NOMO-1 treated with dmso at 0.1 percent for 144 hours (cell line): ENCODE measurements around the gene C10orf88.
"Not testable (repeated sequence)": the region's sequence is repeated elsewhere in the genome, so short reads cannot be mapped to it uniquely, and the experiment has no call there.

Source experiments
- DNase-seq: peaks from one replicate; lab custom pipeline; 2025; ENCODE audit not compliant: unreplicated experiment; lab: John Stamatoyannopoulos, UW

The C10orf88 gene

GRCh38 chr10:122966879-122967278 is 12.9 kb upstream of the C10orf88 start:
- DNase-seq: no peak

DNA sequence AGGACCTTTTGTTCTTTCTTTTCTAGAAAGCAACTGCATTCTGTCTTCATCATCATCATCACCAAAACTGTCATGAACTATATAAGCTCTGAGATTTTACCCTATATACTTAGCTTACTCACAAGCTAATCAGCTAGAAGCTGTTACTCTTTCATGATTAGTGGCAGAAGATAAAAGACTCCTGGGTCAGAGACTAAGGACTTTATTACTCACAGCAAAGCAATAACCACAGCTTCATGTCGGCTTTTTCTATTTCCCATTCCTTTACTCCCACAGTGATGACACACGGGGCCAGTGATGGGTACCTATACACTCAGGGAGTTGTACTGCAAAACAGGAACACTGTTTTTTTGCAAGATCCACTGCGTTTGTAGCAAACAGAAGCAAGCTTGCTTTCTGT is 8.4 kb upstream of the C10orf88 start:
- DNase-seq: no peak

DNA sequence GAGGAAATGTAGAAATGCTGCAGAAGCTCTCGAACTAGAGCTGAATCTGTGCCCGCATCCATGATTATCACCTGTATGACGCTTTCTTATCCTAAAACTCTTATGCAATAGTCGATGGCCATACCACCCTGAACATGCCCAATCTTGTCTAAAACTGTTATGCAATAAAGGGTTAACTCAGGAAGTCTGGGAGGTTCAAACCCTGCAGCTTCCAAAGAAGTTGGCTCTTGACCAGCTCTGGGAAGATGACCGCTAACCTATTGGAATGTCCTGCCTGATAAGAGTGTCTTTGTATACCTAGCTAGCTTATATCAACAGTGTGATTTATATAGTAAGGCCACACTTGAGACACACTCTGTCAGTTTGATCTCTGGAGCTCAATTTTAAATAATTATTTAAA is 3.4 kb upstream of the C10orf88 start:
- no peak for DNase-seq

DNA sequence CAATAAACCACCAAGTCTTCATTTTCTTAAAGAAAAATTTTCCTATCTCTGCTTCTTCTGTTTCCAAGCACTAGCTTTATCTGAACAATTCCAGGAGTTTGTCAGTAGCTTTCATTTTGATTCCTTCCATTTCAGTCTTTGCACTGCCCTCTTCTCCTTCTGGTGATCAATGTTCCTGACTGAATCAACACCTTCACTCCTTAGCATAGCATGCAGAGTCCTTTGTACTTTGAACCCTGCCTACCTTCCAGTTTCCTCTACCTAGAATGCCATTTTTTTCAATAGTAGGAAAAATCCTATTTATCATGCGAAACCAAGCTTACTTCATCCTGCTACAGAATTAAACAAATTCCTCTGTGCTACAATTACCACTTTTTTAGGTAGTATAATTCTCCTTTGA is 1.9 kb upstream of the C10orf88 start:
- no peak for DNase-seq

- no peak for DNase-seq
These were observed 664 bp upstream of the C10orf88 start for GRCh38 chr10:122954731-122955050.

DNA sequence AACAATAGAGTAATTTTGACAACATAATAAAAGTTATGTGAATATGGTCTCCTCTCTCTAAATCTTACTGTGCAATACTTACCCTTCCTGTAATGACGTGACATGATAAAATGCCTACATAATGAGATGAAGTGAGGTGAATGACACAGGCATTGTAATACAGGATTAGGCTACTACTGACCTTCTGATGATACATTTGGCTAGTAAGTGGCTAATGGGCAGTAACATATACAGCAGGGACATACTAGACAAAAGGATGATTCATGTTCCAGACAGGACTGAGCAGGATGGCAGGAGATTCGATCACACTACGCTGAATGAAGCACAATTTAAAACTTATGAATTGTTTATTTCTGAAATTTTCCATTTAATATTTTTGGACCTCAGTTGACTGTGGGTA is 4.7 kb downstream of the C10orf88 start:
- no peak for DNase-seq

- no peak for DNase-seq
These were observed 14.0 kb downstream of the C10orf88 start for GRCh38 chr10:122939856-122940543.

DNA sequence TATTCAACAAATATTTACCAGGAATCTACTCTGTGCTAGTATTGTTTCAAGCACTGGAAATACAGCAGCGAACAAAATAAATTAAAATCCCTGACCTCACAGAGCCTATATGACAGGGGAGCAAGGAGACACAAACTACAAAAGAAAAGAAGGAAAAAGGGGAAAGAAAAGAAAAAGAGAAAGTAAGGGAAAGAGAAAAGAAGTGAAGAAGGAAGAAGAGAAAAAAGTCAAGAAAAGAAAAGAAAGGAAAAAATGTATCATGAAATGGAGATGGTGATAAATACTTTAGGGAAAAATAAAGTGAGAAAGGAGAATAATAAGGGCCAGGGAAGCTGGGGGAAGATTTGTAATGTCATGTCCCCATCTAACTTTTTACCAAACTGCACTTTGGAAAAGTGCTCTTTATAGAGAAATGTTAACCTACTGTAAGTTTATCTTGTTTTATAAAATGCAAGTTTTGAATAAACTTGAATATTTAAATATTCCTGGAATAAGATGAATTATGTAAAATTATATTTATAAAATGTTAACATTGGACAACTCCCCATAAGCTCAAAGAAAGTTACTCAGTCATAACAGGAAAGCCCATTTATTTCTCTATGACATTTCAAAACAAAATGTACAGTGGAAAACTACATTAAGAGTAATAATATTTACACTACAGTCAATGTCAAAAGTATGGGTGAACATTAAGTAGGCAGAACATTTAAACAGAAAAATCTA is 14.7 kb downstream of the C10orf88 start:
- DNase-seq: no peak

- DNase-seq: no peak
These were observed 22.7 kb downstream of the C10orf88 start for GRCh38 chr10:122931088-122931906.

GRCh38 chr10:122930140-122930539 is 23.9 kb downstream of the C10orf88 start:
- no peak for DNase-seq

- DNase-seq: no peak
These were observed 38.3 kb downstream of the C10orf88 start for GRCh38 chr10:122915700-122916099.

DNA sequence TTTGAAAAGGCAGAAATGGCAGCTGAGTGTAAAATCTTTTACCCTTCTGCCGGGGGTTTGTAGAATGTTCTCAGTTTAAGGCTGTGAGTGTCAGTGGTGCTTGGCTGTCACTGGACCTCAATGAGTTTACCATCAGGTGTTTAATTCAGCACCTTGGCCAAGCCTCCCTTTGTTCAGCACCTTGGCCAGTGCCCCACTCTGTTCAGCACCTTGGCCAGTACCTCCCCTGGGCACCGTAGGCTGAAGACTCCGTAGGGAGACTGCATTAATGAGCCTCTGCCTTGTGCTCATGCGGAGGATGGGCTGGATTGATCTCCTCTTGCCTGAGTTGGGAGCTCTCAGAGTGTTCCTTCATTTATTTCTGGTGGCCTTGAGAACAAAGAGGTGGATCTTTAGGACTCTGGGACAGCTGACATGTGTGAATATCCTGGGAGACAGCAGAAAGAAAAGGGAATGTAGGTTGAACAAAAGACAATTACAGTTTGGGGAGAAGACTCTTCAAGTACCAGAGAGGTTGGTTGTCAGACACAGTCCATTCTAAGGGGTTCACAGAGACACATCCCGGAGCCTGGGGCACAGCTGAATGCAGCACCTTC is 42.0 kb downstream of the C10orf88 start:
- DNase-seq: peak; percentile 4

GRCh38 chr10:122910310-122910709 is 43.7 kb downstream of the C10orf88 start, which contains the start of gene FAM24A:
FAM24A (plus strand) TSS chr10:122910610; CDS start chr10:122911635, 1,025 bp downstream.
- DNase-seq: no peak

GRCh38 chr10:122903861-122904260 is 50.2 kb downstream of the C10orf88 start:
- not testable (repeated sequence) for DNase-seq

DNA sequence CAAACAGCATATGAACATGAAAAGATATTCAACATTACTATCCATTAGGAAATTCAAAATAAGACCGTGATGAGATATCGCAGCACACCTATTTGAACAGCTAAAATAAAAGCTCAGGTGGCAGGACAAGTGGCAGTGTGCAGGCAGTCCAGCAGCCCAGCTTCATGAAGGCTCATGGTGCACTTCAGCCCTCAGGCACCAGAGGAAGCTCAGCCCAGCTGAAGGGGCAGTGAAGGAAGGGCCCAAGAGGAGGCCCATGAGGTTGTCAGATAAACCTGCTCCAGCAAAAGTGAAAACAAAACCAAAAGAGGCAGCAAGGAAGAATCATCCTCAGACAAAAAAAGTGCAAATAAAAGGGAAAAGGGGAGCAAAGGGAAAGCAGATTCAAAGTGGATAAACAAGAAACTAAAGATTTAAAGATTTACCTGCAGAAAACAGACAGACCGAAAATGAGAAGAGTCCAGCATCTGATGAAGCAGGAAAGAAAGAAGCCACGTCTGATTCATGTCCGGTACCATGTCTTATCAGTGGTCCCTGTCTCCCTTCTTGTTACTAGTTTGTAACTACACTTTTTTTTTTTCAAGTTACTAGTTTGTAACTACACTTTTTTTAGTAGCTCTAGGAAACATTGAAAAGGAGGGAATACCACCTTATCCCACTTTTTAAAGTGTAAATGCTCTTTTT is 59.6 kb downstream of the C10orf88 start:
- no peak for DNase-seq

DNA sequence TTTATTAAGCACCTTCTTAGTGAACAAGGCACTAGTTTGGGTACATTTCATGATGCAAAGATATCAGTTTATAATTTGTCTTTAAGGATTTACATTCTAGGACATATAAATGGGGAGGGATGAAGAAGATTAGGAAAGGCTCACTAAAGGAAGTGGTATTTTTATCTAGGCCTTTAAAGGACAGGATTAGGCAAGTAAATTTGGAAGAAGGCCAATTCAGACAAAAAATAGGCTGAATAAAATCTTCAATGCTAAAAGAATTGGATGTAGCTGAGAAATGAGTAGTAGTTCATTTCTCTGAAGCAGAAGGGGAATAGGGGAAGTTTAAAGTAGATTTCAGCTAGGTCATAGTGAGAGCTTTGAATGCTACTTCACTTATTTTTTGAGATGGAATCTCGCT is 69.9 kb downstream of the C10orf88 start:
- no peak for DNase-seq

DNA sequence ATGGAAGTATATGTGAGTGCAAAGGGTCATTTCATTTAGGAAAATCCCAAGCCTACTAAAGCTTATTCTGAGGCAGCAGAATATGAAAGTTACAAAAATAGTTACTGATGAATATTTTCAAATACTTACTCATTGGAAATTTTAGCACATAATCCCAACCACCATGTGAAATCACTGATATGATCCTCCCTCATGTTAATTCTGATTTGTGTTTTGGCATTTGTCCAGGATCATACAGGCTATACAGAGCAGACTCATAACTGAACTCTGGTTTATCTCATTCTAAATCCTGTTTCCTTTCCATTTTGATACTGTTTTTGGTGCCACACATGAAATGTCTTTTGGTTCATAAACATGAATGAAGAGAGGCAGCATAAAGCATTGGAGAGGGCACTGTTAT is 71.3 kb downstream of the C10orf88 start:
- DNase-seq: no peak
